Activated naive CD4-positive, alpha-beta T cell treated with anti-CD3 and anti-CD28 coated beads, Interleukin-2, amount 50 U/mL, for 24 hours (primary cell): Measurements from ENCODE around the gene DRAXIN.

ENCODE experiments used
- H3K27ac Mint-ChIP-seq: one replicate; pipeline ENCODE4 v1.8.0; 2021; ENCODE audit warnings: mild to moderate bottlenecking, mixed read lengths
- H3K27me3 Mint-ChIP-seq: one replicate; pipeline ENCODE4 v1.8.0; 2021; ENCODE audit warnings: mixed read lengths
- H3K36me3 Mint-ChIP-seq: one replicate; pipeline ENCODE4 v1.8.0; 2021; ENCODE audit warnings: mixed read lengths
- H3K4me1 Mint-ChIP-seq: one replicate; pipeline ENCODE4 v1.8.0; 2021; ENCODE audit warnings: mixed read lengths
- H3K4me3 Mint-ChIP-seq: one replicate; pipeline ENCODE4 v1.8.0; 2021; ENCODE audit warnings: mild to moderate bottlenecking, mixed read lengths
- H3K9me3 Mint-ChIP-seq: one replicate; pipeline ENCODE4 v1.8.0; 2021; ENCODE audit warnings: mixed read lengths

The DRAXIN gene

DNA sequence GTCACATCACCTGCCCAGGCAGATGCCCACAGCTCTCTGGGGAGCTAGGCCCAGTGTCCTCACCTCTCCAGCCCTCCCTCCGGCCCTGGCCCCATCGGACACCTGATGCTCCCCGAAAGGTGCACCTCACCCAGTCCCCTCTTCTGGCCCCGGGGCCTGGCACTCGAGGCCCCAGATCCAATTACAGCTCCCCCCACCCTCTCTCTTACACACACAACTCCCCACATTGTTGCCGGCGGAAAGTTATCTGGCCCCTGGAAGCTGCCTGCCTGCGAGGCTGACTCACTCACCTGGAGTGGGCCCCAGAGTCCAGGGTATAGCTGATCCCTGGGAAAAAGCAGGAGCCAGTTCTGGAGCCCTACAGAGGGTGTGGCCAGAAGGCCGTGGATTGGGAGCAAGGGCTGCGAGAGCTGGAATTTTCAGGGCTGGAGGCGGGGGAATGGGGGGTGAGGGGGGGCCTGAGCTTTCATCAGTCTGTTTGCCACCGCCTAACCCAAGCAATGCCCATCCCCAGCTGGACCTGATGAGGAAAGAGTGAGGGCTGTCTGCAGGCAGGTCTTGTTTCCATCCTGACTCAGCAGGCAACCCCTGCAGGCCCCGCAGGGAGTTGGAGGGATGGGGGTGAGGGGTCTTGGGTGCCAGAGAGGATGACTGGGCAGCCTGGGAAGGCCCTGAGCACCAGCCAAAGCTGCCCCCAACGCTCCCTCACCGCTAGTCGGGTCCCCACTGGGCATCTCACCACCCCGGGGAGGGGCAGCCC, 38.2 kb upstream of the DRAXIN start:
- Mint-ChIP-seq H3K4me1 (peaks cover 29% of the 10 kb centered on the region), H3K9me3 (no peaks in the 10 kb centered on the region), H3K27ac (no peak overlapping the region), H3K27me3 (no peaks in the 10 kb centered on the region), H3K4me3 (peak overlapping the region; percentile 57), H3K36me3 (no peaks in the 10 kb centered on the region)

DNA sequence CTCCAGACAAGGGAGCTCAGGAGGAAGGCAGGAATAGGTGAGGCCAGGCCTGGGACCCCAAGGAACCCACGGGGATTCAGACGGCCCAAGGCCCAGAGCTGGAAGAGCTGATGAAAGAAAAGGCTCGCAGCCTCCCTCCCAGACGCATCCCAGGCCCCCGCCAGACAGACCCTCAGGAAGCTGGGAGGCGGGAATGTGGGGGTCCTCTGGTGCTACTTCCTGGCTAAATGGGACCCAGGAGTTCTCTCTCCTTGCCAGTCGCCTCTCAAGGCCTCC, 37.7 kb upstream of the DRAXIN start:
- no peaks in the 10 kb centered on the region for H3K27me3 Mint-ChIP-seq
- no peaks in the 10 kb centered on the region for H3K36me3 Mint-ChIP-seq
- no peaks in the 10 kb centered on the region for H3K9me3 Mint-ChIP-seq
- H3K4me1 Mint-ChIP-seq, result peaks cover 27% of the 10 kb centered on the region
- H3K27ac Mint-ChIP-seq, result no peak overlapping the region
- peak overlapping the region; percentile 57 for H3K4me3 Mint-ChIP-seq

DNA sequence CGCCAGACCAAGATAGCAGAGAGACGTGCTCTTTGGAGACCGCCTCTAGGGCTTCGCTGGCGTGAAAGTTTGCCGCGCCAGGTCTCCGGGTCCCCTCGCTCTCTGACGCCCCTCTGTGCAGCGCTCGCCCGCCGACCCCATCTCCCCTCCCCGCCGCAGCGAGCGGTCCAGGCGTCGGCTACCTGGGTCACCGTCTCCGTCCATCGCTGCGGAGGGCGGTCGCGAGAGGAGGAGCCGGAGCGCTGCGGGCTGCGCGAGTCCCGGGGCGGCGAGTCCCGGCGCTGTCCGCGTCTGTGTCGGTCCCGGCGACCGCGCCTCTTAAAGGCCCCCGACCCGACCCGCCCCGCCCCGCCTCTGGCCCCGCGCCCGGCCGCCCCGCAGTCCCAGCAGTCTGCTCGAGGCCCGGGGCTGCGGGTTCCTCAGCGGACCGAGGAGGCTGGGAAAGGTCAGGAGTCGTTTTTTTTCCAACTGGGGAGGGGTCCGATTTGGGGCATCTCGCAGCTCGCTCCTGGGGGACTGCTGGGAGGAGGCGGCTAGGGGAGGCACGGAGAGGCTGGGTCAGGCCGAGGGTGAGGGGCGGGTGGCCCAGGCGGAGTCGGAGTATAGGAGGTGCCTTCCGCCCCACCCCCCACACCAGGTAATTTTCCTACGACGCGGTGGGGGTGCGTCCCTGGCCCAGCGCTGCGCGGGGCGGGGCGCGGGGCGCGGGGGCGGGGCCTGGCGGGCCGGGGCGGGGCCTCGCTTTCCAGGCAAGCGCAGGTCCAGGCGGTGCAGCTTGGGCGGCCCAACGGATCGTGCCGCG, 37.2 kb upstream of the DRAXIN start, which contains the start of the genes FBXO2 and FBXO44:
FBXO2 (minus strand) TSS at position 293 of the 802 bp plus-strand sequence; CDS start at position 204, 89 bp downstream.
FBXO44 (plus strand) TSS at position 741 of the 802 bp plus-strand sequence. CDS start 959 bp downstream, outside the sequence.
- Mint-ChIP-seq H3K27ac (peak within 1 kb of the TSS; percentile 8), H3K4me1 (peaks cover 27% of the 10 kb centered on the region), H3K9me3 (no peaks in the 10 kb centered on the region), H3K36me3 (no peaks in the 10 kb centered on the region), H3K4me3 (peak within 1 kb of the TSS; percentile 79), H3K27me3 (no peaks in the 10 kb centered on the region)

DNA sequence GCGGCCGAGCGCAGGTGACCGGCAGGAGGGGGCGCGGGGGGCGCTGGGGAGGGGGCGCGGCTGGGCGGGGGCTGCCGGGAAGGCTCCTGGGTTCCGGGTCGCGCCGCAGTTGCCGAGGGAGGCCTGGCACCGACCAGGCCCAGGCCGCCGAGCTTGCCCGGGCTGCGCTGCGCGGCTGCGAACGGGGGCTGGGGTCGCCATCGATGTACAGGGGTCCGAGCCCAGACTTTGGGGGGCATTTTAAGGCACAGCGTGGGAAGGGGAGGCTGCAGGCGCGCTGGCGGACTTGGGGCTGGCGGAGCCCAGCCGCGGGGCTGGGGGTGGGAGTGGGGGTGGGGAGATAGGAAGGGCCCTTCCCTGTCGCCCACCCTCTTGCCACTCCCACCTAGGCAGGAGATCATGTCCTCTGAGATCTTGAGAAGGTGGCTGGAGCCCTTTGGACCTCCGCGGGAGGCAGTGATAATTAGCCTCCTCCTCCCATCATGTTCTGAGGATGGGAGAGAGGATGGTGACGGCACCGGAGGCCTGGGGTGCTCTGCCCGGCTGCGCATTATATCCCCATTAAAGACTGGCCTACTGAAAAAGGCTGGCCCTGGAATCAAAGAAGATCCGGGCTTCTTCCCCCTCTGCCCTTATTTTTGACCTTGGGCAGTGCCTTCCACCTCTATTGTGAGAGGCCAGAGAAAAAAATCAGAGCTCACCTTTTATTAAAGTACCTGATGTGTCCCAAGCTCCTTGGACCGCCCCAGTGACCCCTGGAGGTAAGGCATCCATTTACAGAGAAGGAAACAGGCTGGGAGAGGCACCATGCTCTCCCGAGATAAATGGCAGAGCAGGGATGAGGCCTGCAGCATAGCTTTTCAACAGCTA, 36.3 kb upstream of the DRAXIN start:
- peaks cover 20% of the 10 kb centered on the region for H3K4me1 Mint-ChIP-seq
- peak overlapping the region; percentile 8 for H3K27ac Mint-ChIP-seq
- H3K36me3 Mint-ChIP-seq, result peaks cover 1% of the 10 kb centered on the region
- H3K27me3 Mint-ChIP-seq, result no peaks in the 10 kb centered on the region
- peak overlapping the region; percentile 79 for H3K4me3 Mint-ChIP-seq
- H3K9me3 Mint-ChIP-seq, result no peaks in the 10 kb centered on the region

DNA sequence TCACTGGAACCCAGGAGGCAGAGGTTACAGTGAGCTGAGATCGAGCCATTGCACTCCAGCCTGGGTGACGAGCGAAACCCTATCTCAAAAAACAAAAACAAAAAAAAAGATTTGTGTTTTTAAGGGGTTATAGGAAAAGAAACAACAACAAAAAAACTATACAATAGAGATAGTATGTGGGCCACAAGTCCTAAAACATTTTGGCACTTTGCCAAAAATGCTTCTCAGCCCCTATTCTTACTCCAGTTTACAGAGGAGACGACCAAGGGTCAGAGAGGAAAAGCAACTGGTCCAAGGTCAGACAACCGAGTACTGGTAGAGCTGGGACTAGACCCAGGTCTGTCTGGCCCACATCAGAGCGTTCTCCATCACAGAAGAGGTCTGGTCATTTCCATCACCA, 33.9 kb upstream of the DRAXIN start:
- no peaks in the 10 kb centered on the region for H3K4me1 Mint-ChIP-seq
- H3K27me3 Mint-ChIP-seq, result no peaks in the 10 kb centered on the region
- H3K9me3 Mint-ChIP-seq, result no peaks in the 10 kb centered on the region
- no peak overlapping the region for H3K27ac Mint-ChIP-seq
- peaks cover 8% of the 10 kb centered on the region for H3K36me3 Mint-ChIP-seq
- H3K4me3 Mint-ChIP-seq, result no peak overlapping the region

DNA sequence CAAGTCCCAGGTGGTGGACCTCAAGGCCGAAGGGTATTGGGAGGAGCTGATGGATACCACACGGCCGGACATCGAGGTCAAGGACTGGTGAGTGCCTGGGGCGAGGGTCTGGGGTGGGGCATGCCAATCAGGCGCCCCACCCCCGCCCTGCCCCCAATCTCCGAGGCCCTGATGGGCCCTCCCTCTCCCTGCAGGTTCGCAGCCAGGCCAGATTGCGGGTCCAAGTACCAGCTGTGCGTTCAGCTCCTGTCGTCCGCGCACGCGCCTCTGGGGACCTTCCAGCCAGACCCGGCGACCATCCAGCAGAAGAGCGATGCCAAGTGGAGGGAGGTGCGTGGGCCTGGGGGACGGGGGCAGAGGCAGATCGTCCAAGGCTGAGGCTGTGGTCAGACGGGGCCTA, 33.0 kb upstream of the DRAXIN start:
- no peaks in the 10 kb centered on the region for H3K27me3 Mint-ChIP-seq
- H3K4me3 Mint-ChIP-seq, result no peak overlapping the region
- peaks cover 8% of the 10 kb centered on the region for H3K36me3 Mint-ChIP-seq
- H3K9me3 Mint-ChIP-seq, result no peaks in the 10 kb centered on the region
- H3K4me1 Mint-ChIP-seq, result no peaks in the 10 kb centered on the region
- no peak overlapping the region for H3K27ac Mint-ChIP-seq

GRCh38 chr1:11659748-11660147, 31.8 kb upstream of the DRAXIN start:
- H3K4me1 Mint-ChIP-seq, result no peaks in the 10 kb centered on the region
- H3K27me3 Mint-ChIP-seq, result no peaks in the 10 kb centered on the region
- peaks cover 8% of the 10 kb centered on the region for H3K36me3 Mint-ChIP-seq
- no peak overlapping the region for H3K4me3 Mint-ChIP-seq
- no peak overlapping the region for H3K27ac Mint-ChIP-seq
- no peaks in the 10 kb centered on the region for H3K9me3 Mint-ChIP-seq

- no peaks in the 10 kb centered on the region for H3K27me3 Mint-ChIP-seq
- no peak overlapping the region for H3K27ac Mint-ChIP-seq
- H3K4me3 Mint-ChIP-seq, result no peak overlapping the region
- H3K9me3 Mint-ChIP-seq, result no peaks in the 10 kb centered on the region
- peaks cover 8% of the 10 kb centered on the region for H3K36me3 Mint-ChIP-seq
- no peaks in the 10 kb centered on the region for H3K4me1 Mint-ChIP-seq
Measured at GRCh38 chr1:11661103-11661502, 30.4 kb upstream of the DRAXIN start.

GRCh38 chr1:11664336-11665065, 27.0 kb upstream of the DRAXIN start:
- H3K27ac Mint-ChIP-seq, result peak overlapping the region; percentile 59
- peaks cover 4% of the 10 kb centered on the region for H3K4me1 Mint-ChIP-seq
- no peaks in the 10 kb centered on the region for H3K9me3 Mint-ChIP-seq
- peaks cover 9% of the 10 kb centered on the region for H3K36me3 Mint-ChIP-seq
- no peaks in the 10 kb centered on the region for H3K27me3 Mint-ChIP-seq
- H3K4me3 Mint-ChIP-seq, result peak overlapping the region; percentile 84

DNA sequence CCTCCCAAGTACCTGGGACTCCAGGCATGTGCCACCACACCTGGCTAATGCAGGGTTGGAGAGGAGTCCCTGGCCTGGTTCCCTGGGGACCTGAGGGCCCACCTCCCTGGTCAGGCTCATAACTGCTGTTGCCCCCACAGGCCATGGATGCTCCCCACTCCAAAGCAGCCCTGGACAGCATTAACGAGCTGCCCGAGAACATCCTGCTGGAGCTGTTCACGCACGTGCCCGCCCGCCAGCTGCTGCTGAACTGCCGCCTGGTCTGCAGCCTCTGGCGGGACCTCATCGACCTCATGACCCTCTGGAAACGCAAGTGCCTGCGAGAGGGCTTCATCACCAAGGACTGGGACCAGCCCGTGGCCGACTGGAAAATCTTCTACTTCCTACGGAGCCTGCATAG, 23.0 kb upstream of the DRAXIN start:
- no peak overlapping the region for H3K27ac Mint-ChIP-seq
- H3K9me3 Mint-ChIP-seq, result no peaks in the 10 kb centered on the region
- H3K4me3 Mint-ChIP-seq, result no peak overlapping the region
- H3K4me1 Mint-ChIP-seq, result peaks cover 4% of the 10 kb centered on the region
- no peaks in the 10 kb centered on the region for H3K27me3 Mint-ChIP-seq
- H3K36me3 Mint-ChIP-seq, result peaks cover 2% of the 10 kb centered on the region

DNA sequence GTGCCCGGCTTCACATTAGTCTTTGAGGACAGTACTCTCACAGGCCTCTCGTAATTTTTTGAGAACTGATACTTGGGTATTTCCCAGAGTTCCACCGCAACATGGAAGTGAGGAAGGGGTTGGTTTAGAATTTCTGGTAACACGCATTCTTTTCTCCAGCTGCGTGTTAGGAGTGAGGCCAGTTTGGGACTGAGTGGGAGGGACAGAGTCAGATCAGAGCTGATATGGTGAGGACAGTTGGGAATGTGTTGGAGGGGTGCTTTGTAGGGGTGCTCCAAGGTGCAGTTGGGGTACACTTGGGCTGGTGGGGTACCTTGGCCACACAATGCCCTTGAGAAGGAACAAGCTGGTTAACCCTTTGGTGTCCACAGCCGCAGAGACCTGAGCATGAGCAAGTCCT, 20.8 kb upstream of the DRAXIN start:
- no peak overlapping the region for H3K27ac Mint-ChIP-seq
- no peaks in the 10 kb centered on the region for H3K9me3 Mint-ChIP-seq
- H3K36me3 Mint-ChIP-seq, result peaks cover 2% of the 10 kb centered on the region

DNA sequence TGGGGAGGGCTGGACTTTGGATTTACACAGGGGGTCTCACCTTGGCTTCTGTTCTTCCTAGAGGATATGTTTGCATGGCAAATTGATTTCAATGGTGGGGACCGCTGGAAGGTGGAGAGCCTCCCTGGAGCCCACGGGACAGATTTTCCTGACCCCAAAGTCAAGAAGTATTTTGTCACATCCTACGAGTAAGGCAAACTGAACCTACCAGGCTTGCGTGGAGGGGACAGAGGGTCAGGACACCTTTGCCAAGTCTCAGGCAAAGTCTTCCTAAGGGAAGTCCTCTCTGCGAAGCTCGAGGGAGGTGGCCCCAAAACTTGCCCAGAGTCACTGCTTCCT, 20.3 kb upstream of the DRAXIN start:
- H3K27me3 Mint-ChIP-seq, result no peaks in the 10 kb centered on the region
- H3K36me3 Mint-ChIP-seq, result peaks cover 2% of the 10 kb centered on the region
- H3K4me1 Mint-ChIP-seq, result peaks cover 4% of the 10 kb centered on the region
- H3K27ac Mint-ChIP-seq, result no peak overlapping the region
- no peaks in the 10 kb centered on the region for H3K9me3 Mint-ChIP-seq
- H3K4me3 Mint-ChIP-seq, result no peak overlapping the region

More for the DNA sequence above, 20.8 kb upstream of the DRAXIN start:
- Mint-ChIP-seq H3K27me3 (no peaks in the 10 kb centered on the region), H3K4me3 (no peak overlapping the region), H3K4me1 (peaks cover 4% of the 10 kb centered on the region)

GRCh38 chr1:11671544-11672286, 19.8 kb upstream of the DRAXIN start:
- Mint-ChIP-seq H3K4me3 (no peak overlapping the region), H3K27me3 (no peaks in the 10 kb centered on the region), H3K27ac (no peak overlapping the region), H3K36me3 (peaks cover 2% of the 10 kb centered on the region), H3K9me3 (no peaks in the 10 kb centered on the region), H3K4me1 (peaks cover 4% of the 10 kb centered on the region)

GRCh38 chr1:11673089-11673769, 18.3 kb upstream of the DRAXIN start:
- Mint-ChIP-seq H3K4me3 (no peak overlapping the region), H3K9me3 (no peaks in the 10 kb centered on the region), H3K36me3 (peaks cover 2% of the 10 kb centered on the region), H3K27me3 (no peaks in the 10 kb centered on the region), H3K27ac (no peak overlapping the region), H3K4me1 (peaks cover 4% of the 10 kb centered on the region)
